Activated B cell treated with CpG ODN at 0.5 μM for 24 hours (primary cell): ENCODE data around the gene ELL. TPM values are rescaled to one million over a fixed set of nuclear protein-coding genes. Genes with fewer than 3 reads are reported as not detected.

Experiments
- ATAC-seq: fragments of 200-7000 bp; cut with Tn5 transposase; one replicate; pipeline ENCODE4 v1.10.0; 2021; ENCODE audit warnings: low read depth, mild to moderate bottlenecking, moderate library complexity
- CTCF ChIA-PET: fragments of 350-600 bp; sonication (Branson Sonifier 250); formaldehyde crosslinking; loops from one replicate; lab custom pipeline; 2021; ENCODE audit warnings: antibody characterized with exemption; lab: Charles Lee
- POLR2A ChIA-PET: fragments of 350-600 bp; sonication (Branson Sonifier 250); formaldehyde crosslinking; loops from one replicate; lab custom pipeline; 2021; ENCODE audit warnings: antibody characterized with exemption; lab: Charles Lee
- DNase-seq: peaks from one replicate; pipeline ENCODE4 v3.0.0; 2022
- H3K27ac Mint-ChIP-seq: one replicate; pipeline ENCODE4 v1.8.0; 2020; ENCODE audit warnings: mixed read lengths
- H3K27me3 Mint-ChIP-seq: one replicate; pipeline ENCODE4 v1.8.0; 2021; ENCODE audit warnings: mixed read lengths
- H3K36me3 Mint-ChIP-seq: one replicate; pipeline ENCODE4 v1.8.0; 2021; ENCODE audit warnings: low read depth, mixed read lengths
- H3K4me1 Mint-ChIP-seq: one replicate; pipeline ENCODE4 v1.8.0; 2021; ENCODE audit warnings: mixed read lengths
- H3K4me3 Mint-ChIP-seq: one replicate; pipeline ENCODE4 v1.8.0; 2020; ENCODE audit warnings: mild to moderate bottlenecking, mixed read lengths
- H3K9me3 Mint-ChIP-seq: one replicate; pipeline ENCODE4 v1.8.0; 2020; ENCODE audit warnings: mixed read lengths
- CTCF ChIP-seq: fragments of 200-600 bp; IDR thresholded peaks from one replicate; pipeline ENCODE4 v1.8.0; 2022; ENCODE audit warnings: antibody characterized with exemption, mild to moderate bottlenecking
- intact Hi-C: fragments of 100-400 bp; cut with micrococcal nuclease; formaldehyde crosslinking; loops from one replicate; pipeline ENCODE4 v1.15.1; 2024
- total RNA-seq: library from RNA; stranded (reverse); gene quantifications from 2 replicates; pipeline ENCODE4 v1.2.3, GENCODE V29; 2022

Gene ELL
- 29.0 and 32.6 TPM in 2 replicates for total RNA-seq

- DNase-seq (no peak), ATAC-seq (peak; percentile 0)
- Mint-ChIP-seq H3K36me3 (peaks cover 11% of the 10 kb centered on the region), H3K4me1 (peaks cover 24% of the 10 kb centered on the region), H3K9me3 (no peaks in the 10 kb centered on the region), H3K27me3 (no peaks in the 10 kb centered on the region), H3K27ac (peak within 1 kb of the TSS; percentile 96), H3K4me3 (peak within 1 kb of the TSS; percentile 98)
- no peak for TF ChIP-seq CTCF
- ChIA-PET POLR2A (interaction anchor here (0.7 to 5.1 kb wide), 14 partner anchors 21 to 477 kb away, joined by 3 to 77 read pairs (median 3); partner anchors contain the start of genes FKBP8, JUND, KXD1 and LSM4), CTCF (interaction anchor here (0.6 to 3.0 kb wide), 7 partner anchors 22 to 325 kb away, joined by 4 to 14 read pairs (median 10); partner anchors contain the start of genes FKBP8, KXD1, REX1BD and UBA52)
- intact Hi-C loops, result loop anchor here (1.0 to 5.0 kb wide), 14 partner anchors 22 to 671 kb away; partner anchors contain the start of genes BORCS8, COPE, CRTC1 and DDX49
These were observed at the start of gene ELL for GRCh38 chr19:18521692-18522123. Gene ELL, minus strand, starts transcription at chr19:18522070. Its CDS starts 15 bp downstream, at chr19:18522055.

GRCh38 chr19:18568367-18568766 is 46.5 kb upstream of the ELL start:
- peaks cover 72% of the 10 kb centered on the region for H3K36me3 Mint-ChIP-seq
- intact Hi-C loops, result no loop called here
- peaks cover 20% of the 10 kb centered on the region for H3K4me1 Mint-ChIP-seq
- ATAC-seq (no peak), DNase-seq (no peak)
- no peaks in the 10 kb centered on the region for H3K9me3 Mint-ChIP-seq
- H3K27me3 Mint-ChIP-seq, result no peaks in the 10 kb centered on the region
- CTCF ChIA-PET, result no interaction called here
- no peak overlapping the region for H3K4me3 Mint-ChIP-seq
- H3K27ac Mint-ChIP-seq, result no peak overlapping the region
- TF ChIP-seq CTCF, result no peak
- POLR2A ChIA-PET, result no interaction called here

- Mint-ChIP-seq H3K36me3 (peaks cover 71% of the 10 kb centered on the region), H3K4me1 (peaks cover 7% of the 10 kb centered on the region), H3K4me3 (no peak overlapping the region), H3K27ac (no peak overlapping the region), H3K9me3 (no peaks in the 10 kb centered on the region), H3K27me3 (no peaks in the 10 kb centered on the region)
- no peak for TF ChIP-seq CTCF
- POLR2A ChIA-PET, result interaction anchor here (0.7 to 1.3 kb wide), 2 partner anchors 9 to 21 kb away, joined by 3 to 6 read pairs; no protein-coding TSS in a partner anchor
- DNase-seq (no peak), ATAC-seq (no peak)
- CTCF ChIA-PET, result no interaction called here
- intact Hi-C loops, result no loop called here
These were observed 45.1 kb upstream of the ELL start for GRCh38 chr19:18566953-18567352.

GRCh38 chr19:18562086-18562485 is 40.2 kb upstream of the ELL start:
- Mint-ChIP-seq H3K36me3 (peaks cover 54% of the 10 kb centered on the region), H3K4me3 (no peak overlapping the region), H3K9me3 (no peaks in the 10 kb centered on the region), H3K4me1 (peaks cover 25% of the 10 kb centered on the region), H3K27ac (no peak overlapping the region), H3K27me3 (no peaks in the 10 kb centered on the region)
- POLR2A ChIA-PET, result no interaction called here
- no peak for DNase-seq
- ATAC-seq, result no peak
- intact Hi-C loops, result no loop called here
- CTCF ChIA-PET, result no interaction called here
- TF ChIP-seq CTCF, result no peak

- DNase-seq, result no peak
- H3K27me3 Mint-ChIP-seq, result no peaks in the 10 kb centered on the region
- ChIA-PET CTCF (no interaction called here), POLR2A (interaction anchor here (0.6 to 5.0 kb wide), 4 partner anchors 11 to 272 kb away, joined by 4 to 88 read pairs (median 41); partner anchors contain the start of genes ELL, UBA52 and UPF1)
- no peaks in the 10 kb centered on the region for H3K9me3 Mint-ChIP-seq
- intact Hi-C loops, result no loop called here
- ATAC-seq, result no peak
- H3K4me3 Mint-ChIP-seq, result peak overlapping the region; percentile 15
- peaks cover 25% of the 10 kb centered on the region for H3K4me1 Mint-ChIP-seq
- TF ChIP-seq CTCF, result no peak
- peak overlapping the region; percentile 87 for H3K27ac Mint-ChIP-seq
- H3K36me3 Mint-ChIP-seq, result peaks cover 35% of the 10 kb centered on the region
These were observed 37.8 kb upstream of the ELL start for GRCh38 chr19:18559685-18560084.
